Coronary artery (tissue), 2 donors: ENCODE measurements around the gene PKIB.

Experiments
- DNase-seq: peaks from one replicate; pipeline ENCODE4 v3.0.0-alpha.2; 2017; ENCODE audit warnings: low spot score
- H3K27ac ChIP-seq, 2 donors: fragments of 200-600 bp; sonication (generic); one replicate each; pipeline ENCODE4 v1.5.1; 2016 to 2019
- H3K4me3 ChIP-seq: fragments of 200-600 bp; sonication (generic); 2 replicates; pipeline ENCODE4 v1.5.1; 2016; ENCODE audit warnings: mild to moderate bottlenecking, moderate library complexity
- CTCF ChIP-seq: fragments of 200-600 bp; sonication (generic); IDR thresholded peaks from one replicate; pipeline ENCODE4 v1.5.1; 2019; ENCODE audit warnings: antibody characterized with exemption

Gene PKIB

GRCh38 chr6:122683989-122684651, 73.9 kb downstream of the PKIB start:
- no peak for DNase-seq
- no peak overlapping the region for H3K4me3 ChIP-seq
- TF ChIP-seq CTCF = no peak
- no peak overlapping the region for H3K27ac ChIP-seq

GRCh38 chr6:122692175-122692598, 82.0 kb downstream of the PKIB start:
- no peak for DNase-seq
- TF ChIP-seq CTCF = no peak
- Histone ChIP-seq H3K4me3 (no peak overlapping the region), H3K27ac (no peak overlapping the region)

- H3K4me3 ChIP-seq = no peak overlapping the region
- H3K27ac ChIP-seq = no peak overlapping the region
- no peak for TF ChIP-seq CTCF
- no peak for DNase-seq
Measured at GRCh38 chr6:122692807-122693580, 82.8 kb downstream of the PKIB start.

- DNase-seq = no peak
- H3K27ac ChIP-seq = no peak overlapping the region
- no peak for TF ChIP-seq CTCF
- no peak overlapping the region for H3K4me3 ChIP-seq
Measured at GRCh38 chr6:122694075-122694474, 83.9 kb downstream of the PKIB start.

- DNase-seq = no peak
- Histone ChIP-seq H3K4me3 (no peak overlapping the region), H3K27ac (no peak overlapping the region)
- no peak for TF ChIP-seq CTCF
Measured at GRCh38 chr6:122694602-122695001, 84.4 kb downstream of the PKIB start.

GRCh38 chr6:122695188-122695587, 85.0 kb downstream of the PKIB start:
- DNase-seq = no peak
- H3K27ac ChIP-seq = no peak overlapping the region
- no peak overlapping the region for H3K4me3 ChIP-seq
- no peak for TF ChIP-seq CTCF

- no peak overlapping the region for H3K27ac ChIP-seq
- no peak for DNase-seq
Measured at GRCh38 chr6:122696079-122696478, 85.9 kb downstream of the PKIB start.

More at GRCh38 chr6:122696079-122696478, 85.9 kb downstream of the PKIB start:
- TF ChIP-seq CTCF = no peak
- H3K4me3 ChIP-seq = no peak overlapping the region
